H1 (cell line): ENCODE results near the gene CYP17A1.

Experiments
- ATF2 ChIP-seq: IDR thresholded peaks from 2 replicates; pipeline ENCODE4 v1.6.1; 2012; ENCODE audit warnings: low read length, inconsistent platforms
- CBX8 ChIP-seq: fragments of 300-800, 300-1000 bp; sonication (generic); IDR thresholded peaks from 2 replicates; pipeline ENCODE4 v1.7.1; 2016; ENCODE audit warnings: low read depth, low read length, borderline replicate concordance
- CHD2 ChIP-seq: IDR thresholded peaks from 2 replicates; pipeline ENCODE4 v1.6.1; 2012; ENCODE audit warnings: low read length, improper control_type of control experiment
- CREB1 ChIP-seq: IDR thresholded peaks from 2 replicates; pipeline ENCODE4 v1.6.1; 2012; ENCODE audit warnings: inconsistent platforms
- CTCF ChIP-seq, 3 experiments: IDR thresholded peaks; 1 replicate in 2 of 3; 2 replicates in 1 of 3; pipeline versions ENCODE4 v1.5.1 to v1.6.1; 2011; ENCODE audit warnings: low read length in 3 of 3, mild to moderate bottlenecking in 3 of 3, inconsistent platforms in 2 of 3, low read depth in 1 of 3, moderate library complexity in 1 of 3; ENCODE audit not compliant: insufficient read depth in 1 of 3; ENCODE audit errors: control extremely low read depth in 1 of 3
- EP300 ChIP-seq, 2 experiments: IDR thresholded peaks; 1 replicate in 1 of 2; 2 replicates in 1 of 2; pipeline ENCODE4 v1.6.1; 2011 to 2012; ENCODE audit warnings: low read depth in 2 of 2, low read length in 2 of 2, mild to moderate bottlenecking in 2 of 2, borderline replicate concordance in 1 of 2, inconsistent platforms in 1 of 2, moderate library complexity in 1 of 2
- EZH2 ChIP-seq: fragments of 200-600 bp; sonication (generic); IDR thresholded peaks from 2 replicates; pipeline ENCODE4 v1.7.1; 2012; ENCODE audit warnings: low read depth, mild to moderate bottlenecking, moderate library complexity, low read length, inconsistent platforms; ENCODE audit not compliant: severe bottlenecking
- JUND ChIP-seq: IDR thresholded peaks from 2 replicates; pipeline ENCODE4 v1.6.1; 2011; ENCODE audit warnings: mild to moderate bottlenecking, improper control_type of control experiment, low read length
- POLR2A ChIP-seq, 2 experiments: IDR thresholded peaks; 1 replicate in 1 of 2; 2 replicates in 1 of 2; pipeline ENCODE4 v1.6.1; 2011; ENCODE audit warnings: low read depth in 2 of 2, low read length in 2 of 2, mild to moderate bottlenecking in 2 of 2; ENCODE audit errors: control extremely low read depth in 1 of 2
- RAD21 ChIP-seq, 2 experiments: IDR thresholded peaks in 1 of 2; conservative IDR thresholded peaks in 1 of 2; 2 replicates each; pipeline ENCODE4 v1.6.1; 2011; ENCODE audit warnings: low read depth in 2 of 2, low read length in 2 of 2, improper control_type of control experiment in 1 of 2, inconsistent platforms in 1 of 2, mild to moderate bottlenecking in 1 of 2, moderate library complexity in 1 of 2
- TAF1 ChIP-seq: IDR thresholded peaks from 2 replicates; pipeline ENCODE4 v1.6.1; 2011; ENCODE audit warnings: mild to moderate bottlenecking, low read depth, low read length
- TBP ChIP-seq: IDR thresholded peaks from 2 replicates; pipeline ENCODE4 v1.6.1; 2011; ENCODE audit warnings: low read depth, low read length, improper control_type of control experiment
- TCF12 ChIP-seq: IDR thresholded peaks from 2 replicates; pipeline ENCODE4 v1.6.1; 2011; ENCODE audit warnings: low read depth, mild to moderate bottlenecking, low read length

DNA sequence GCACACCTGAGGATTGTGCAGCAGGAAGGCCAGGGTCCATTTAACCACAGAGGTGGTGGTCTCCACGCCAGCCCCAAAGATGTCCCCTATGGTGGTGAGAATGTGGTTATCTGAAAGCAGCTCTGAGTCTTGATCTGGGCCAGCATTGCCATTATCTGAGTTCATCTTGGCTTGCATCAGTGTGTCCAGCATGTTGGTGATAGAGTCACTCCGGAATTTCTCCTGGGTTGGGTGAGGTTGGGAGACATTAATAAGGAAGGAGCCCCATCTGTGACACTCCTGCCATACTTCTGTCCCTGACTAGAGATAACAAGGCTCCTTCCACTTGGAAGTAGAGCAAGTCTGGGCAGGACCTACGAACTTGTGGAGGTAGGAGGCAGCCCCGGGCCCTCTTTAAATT is 4.2 kb downstream of the CYP17A1 start:
- no peak for TF ChIP-seq EP300 (IDR thresholded peaks at IDR 0.05; ENCODE audit: borderline replicate concordance in 1 of 2, low read depth in 2 of 2, low read length in 2 of 2)
- TF ChIP-seq CREB1 = no peak
- TF ChIP-seq CHD2 = no peak
- TF ChIP-seq JUND = no peak
- TF ChIP-seq CTCF (IDR thresholded peaks at IDR 0.05; ENCODE audit: control extremely low read depth in 1 of 3, insufficient read depth in 1 of 3, low read depth in 1 of 3, low read length in 3 of 3) = no peak
- TF ChIP-seq TCF12 = no peak
- no peak for TF ChIP-seq ATF2
- TF ChIP-seq POLR2A (IDR thresholded peaks at IDR 0.05; ENCODE audit: control extremely low read depth in 1 of 2, low read depth in 2 of 2, low read length in 2 of 2) = no peak
- TF ChIP-seq RAD21 (IDR thresholded peaks at IDR 0.05 in 1 of 2, conservative IDR thresholded peaks at IDR 0.05 in 1 of 2; ENCODE audit: low read depth in 2 of 2, low read length in 2 of 2) = no peak
- no peak for TF ChIP-seq TAF1
- no peak for TF ChIP-seq EZH2
- no peak for TF ChIP-seq CBX8
- TF ChIP-seq TBP = no peak
